T-helper 2 cell treated with Interferon-gamma antibody and Interleukin-4, amounts not matched to agents 100 ng/mL and 5 ng/mL, for 36 hours (primary cell): ENCODE results near the gene DUSP18. TPM values are rescaled to one million over a fixed set of nuclear protein-coding genes. Genes with fewer than 3 reads are reported as not detected.
"Not testable (repeated sequence)": the region's sequence is repeated elsewhere in the genome, so short reads cannot be mapped to it uniquely, and the experiment has no call there.

Experiments used
- intact Hi-C: fragments of 100-400 bp; cut with micrococcal nuclease; formaldehyde crosslinking; loops from one replicate; pipeline ENCODE4 v1.15.1; 2023
- total RNA-seq: library from RNA; stranded (reverse); gene quantifications from 2 replicates; pipeline ENCODE4 v1.2.3, GENCODE V29; 2022

Gene DUSP18
- total RNA-seq, 1 donor from 2014 or later, result 11.2 TPM

DNA sequence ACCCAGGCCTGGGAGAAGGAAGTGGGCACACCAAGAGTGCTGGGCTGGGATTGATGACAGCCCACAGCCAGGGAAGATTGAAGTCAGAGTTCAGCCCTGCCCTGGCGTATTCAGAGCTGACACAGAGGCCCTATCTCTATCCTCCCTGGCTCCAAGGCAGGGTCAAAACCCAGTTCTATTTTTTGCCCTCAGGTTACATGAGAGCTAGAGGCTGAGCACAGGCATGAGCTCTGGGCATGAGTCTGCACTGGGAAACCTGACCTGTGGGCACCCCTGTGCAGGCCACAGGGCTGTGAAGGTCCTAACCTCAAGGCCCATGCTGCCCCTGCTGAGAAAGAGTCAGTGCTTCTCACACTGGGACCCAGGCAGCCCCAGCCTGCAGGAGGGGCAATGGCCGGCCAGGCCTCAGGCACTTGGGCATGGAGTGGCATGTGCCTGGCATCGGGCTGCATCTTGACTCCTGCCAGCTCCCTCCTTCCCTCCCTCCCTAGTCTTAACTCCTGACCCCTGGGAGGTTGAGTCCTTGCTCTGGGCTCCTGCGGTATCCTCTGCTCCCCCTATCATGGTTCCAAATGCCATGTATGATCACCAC is 26.7 kb downstream of the DUSP18 start:
- intact Hi-C loops, result no loop called here

GRCh38 chr22:30640361-30640760 is 27.3 kb downstream of the DUSP18 start:
- intact Hi-C loops, result no loop called here

- intact Hi-C loops, result loop anchor here (5.0 to 10.0 kb wide), 2 partner anchors 105 to 657 kb away; partner anchors contain the start of gene PIK3IP1
Observed at GRCh38 chr22:30637701-30638114, 30.0 kb downstream of the DUSP18 start.

GRCh38 chr22:30636226-30637077 is 31.2 kb downstream of the DUSP18 start:
- intact Hi-C loops, result loop anchor here (5.0 to 10.0 kb wide), 2 partner anchors 106 to 658 kb away; partner anchors contain the start of gene PIK3IP1

GRCh38 chr22:30635273-30636225 is 32.1 kb downstream of the DUSP18 start, which contains the start of gene SLC35E4:
TSS of gene SLC35E4 (plus strand) at chr22:30635781. CDS start at chr22:30636451, 670 bp downstream.
- intact Hi-C loops, result loop anchor here (1.0 to 10.0 kb wide), 5 partner anchors 14 to 659 kb away; partner anchors contain the start of genes OSBP2 and PIK3IP1

GRCh38 chr22:30634471-30635233 is 33.0 kb downstream of the DUSP18 start:
- intact Hi-C loops, result loop anchor here (1.0 to 10.0 kb wide), 7 partner anchors 15 to 660 kb away; partner anchors contain the start of genes DUSP18, OSBP2 and PIK3IP1

DNA sequence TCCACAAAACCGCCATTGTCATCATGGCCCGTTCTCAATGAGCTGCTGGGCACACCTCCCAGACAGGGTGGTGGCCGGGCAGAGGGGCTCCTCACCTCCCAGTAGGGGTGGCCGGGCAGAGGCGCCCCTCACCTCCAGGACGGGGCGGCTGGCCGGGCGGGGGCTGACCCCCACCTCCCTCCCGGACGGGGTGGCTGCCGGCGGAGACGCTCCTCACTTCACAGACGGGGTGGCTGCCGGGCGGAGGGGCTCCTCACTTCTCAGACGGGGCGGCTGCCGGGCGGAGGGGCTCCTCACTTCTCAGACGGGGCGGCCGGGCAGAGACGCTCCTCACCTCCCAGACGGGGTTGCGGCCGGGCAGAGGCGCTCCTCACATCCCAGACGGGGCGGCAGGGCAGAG is 36.2 kb downstream of the DUSP18 start:
- intact Hi-C loops, result loop anchor here (10.0 kb wide), 1 partner anchor 663 kb away; the partner anchor contains the start of gene PIK3IP1

GRCh38 chr22:30628491-30628890 is 39.2 kb downstream of the DUSP18 start:
- intact Hi-C loops, result no loop called here

- intact Hi-C loops, result no loop called here
Observed at GRCh38 chr22:30627471-30627870, 40.2 kb downstream of the DUSP18 start.

DNA sequence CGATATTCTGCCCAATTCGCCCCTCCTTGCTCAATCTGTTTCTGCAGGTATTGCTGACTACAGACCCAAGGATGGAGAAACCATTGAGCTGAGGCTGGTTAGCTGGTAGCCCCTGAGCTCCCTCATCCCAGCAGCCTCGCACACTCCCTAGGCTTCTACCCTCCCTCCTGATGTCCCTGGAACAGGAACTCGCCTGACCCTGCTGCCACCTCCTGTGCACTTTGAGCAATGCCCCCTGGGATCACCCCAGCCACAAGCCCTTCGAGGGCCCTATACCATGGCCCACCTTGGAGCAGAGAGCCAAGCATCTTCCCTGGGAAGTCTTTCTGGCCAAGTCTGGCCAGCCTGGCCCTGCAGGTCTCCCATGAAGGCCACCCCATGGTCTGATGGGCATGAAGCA is 41.3 kb downstream of the DUSP18 start:
- intact Hi-C loops, result no loop called here

GRCh38 chr22:30619909-30620308 is 47.8 kb downstream of the DUSP18 start:
- intact Hi-C loops, result not testable (repeated sequence)

DNA sequence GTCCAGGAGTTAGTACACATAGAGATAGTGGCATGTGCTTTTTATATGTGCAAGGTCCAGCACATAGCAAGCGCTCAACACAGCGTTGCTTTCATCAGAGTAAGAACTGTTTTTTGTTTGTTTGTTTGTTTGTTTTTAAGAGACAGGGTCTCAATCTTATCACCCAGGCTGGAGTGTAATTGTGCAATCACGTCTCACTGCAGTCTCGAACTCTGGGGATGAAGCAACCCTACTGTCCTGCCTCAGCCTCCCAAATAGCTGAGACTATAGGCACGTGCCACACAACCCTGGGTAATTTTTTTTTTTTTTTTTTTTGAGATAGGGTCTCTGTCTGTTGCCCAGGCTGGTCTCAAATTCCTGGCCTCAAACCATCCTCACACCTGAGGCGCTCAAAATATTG is 49.9 kb downstream of the DUSP18 start:
- intact Hi-C loops, result no loop called here

- intact Hi-C loops, result no loop called here
Observed at GRCh38 chr22:30615543-30615954, 52.1 kb downstream of the DUSP18 start.

DNA sequence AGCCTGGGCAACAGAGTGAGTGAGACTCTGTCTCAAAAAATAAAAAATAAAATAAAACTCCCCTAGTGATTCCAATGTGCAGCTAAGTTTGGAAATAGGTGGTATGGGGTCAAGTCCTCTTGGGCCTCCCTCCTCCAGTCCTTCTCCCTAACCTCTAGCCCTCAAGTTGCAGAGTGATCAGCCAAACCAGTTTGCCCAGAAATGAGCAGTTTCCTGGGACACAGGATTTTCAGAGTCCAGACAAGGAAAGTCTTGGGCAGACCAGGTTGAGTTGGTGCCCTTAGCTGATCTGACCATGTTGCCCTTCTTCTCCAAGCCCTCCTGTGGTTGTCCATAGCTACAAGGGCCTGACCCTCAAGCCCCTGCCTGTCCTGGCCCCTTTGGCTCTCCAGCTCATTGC is 52.8 kb downstream of the DUSP18 start:
- intact Hi-C loops, result no loop called here

GRCh38 chr22:30614268-30614667 is 53.4 kb downstream of the DUSP18 start:
- intact Hi-C loops, result no loop called here

- intact Hi-C loops, result no loop called here
Observed at GRCh38 chr22:30612789-30613188, 54.9 kb downstream of the DUSP18 start.
